Stimulated activated memory B cell treated with anti-CD40 and anti-IgM and Interleukin-4, amounts not matched to agents 10 μg/mL and 1 μg/mL and 100 μg/mL, for 72 hours (primary cell): ENCODE data around the gene PRR3.
"Not testable (repeated sequence)": the region's sequence is repeated elsewhere in the genome, so short reads cannot be mapped to it uniquely, and the experiment has no call there.

Source experiments
- ATAC-seq: fragments of 150-1000 bp; cut with Tn5 transposase; 2 replicates; pipeline ENCODE4 v1.10.0; 2021
- H3K27ac Mint-ChIP-seq: one replicate; pipeline ENCODE4 v1.8.0; 2022; ENCODE audit warnings: mild to moderate bottlenecking, mixed read lengths
- H3K27me3 Mint-ChIP-seq: one replicate; pipeline ENCODE4 v1.8.0; 2022; ENCODE audit warnings: mixed read lengths
- H3K36me3 Mint-ChIP-seq: one replicate; pipeline ENCODE4 v1.8.0; 2022; ENCODE audit warnings: mixed read lengths
- H3K4me1 Mint-ChIP-seq: one replicate; pipeline ENCODE4 v1.8.0; 2022; ENCODE audit warnings: mixed read lengths
- H3K4me3 Mint-ChIP-seq: one replicate; pipeline ENCODE4 v1.8.0; 2022; ENCODE audit warnings: mild to moderate bottlenecking, moderate library complexity, mixed read lengths
- H3K9me3 Mint-ChIP-seq: one replicate; pipeline ENCODE4 v1.8.0; 2022; ENCODE audit warnings: mixed read lengths

PRR3 gene, protein sequence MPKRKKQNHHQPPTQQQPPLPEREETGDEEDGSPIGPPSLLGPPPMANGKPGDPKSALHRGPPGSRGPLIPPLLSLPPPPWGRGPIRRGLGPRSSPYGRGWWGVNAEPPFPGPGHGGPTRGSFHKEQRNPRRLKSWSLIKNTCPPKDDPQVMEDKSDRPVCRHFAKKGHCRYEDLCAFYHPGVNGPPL

DNA sequence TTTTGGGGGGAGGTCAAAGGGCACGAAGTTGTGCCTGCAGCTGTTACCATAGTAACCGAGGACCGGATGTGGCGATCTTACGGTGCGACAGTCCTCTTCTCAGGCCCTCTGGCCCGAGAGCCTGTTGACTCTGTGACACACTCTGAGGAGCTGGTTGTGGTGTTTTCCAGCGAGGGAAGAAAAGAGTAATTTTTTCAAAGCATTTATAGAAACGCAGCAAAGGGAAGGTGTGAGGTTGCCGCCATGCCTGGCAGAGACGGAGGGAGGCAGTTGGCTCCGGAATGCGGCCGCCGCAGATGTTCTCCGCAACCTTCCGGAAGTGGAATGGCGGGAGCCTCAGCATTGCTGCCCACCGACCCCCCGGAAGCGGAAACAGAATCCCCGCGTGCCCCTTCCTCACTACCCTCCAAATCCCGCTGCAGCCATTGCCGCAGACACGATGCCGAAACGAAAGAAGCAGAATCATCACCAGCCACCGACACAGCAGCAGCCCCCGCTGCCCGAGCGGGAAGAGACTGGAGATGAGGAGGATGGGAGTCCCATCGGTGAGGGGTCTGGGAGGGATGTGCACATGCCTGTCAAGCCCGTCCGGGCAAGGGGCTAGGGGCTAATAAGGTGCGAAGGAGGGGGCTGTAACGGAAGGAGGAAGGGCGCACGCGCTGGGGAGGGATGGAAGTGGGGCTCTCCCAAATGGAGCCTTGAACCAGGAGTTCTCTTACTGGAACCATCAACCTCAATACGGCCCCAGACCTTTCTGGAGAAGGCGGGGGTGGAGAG lies at the start of gene PRR3:
Gene PRR3, plus strand, starts transcription at position 390 of the 777 bp plus-strand sequence. Its CDS starts 50 bp downstream, at position 440.
- Mint-ChIP-seq H3K4me1 (peaks cover 39% of the 10 kb centered on the region), H3K4me3 (peak within 1 kb of the TSS; percentile 97), H3K36me3 (peaks cover 33% of the 10 kb centered on the region), H3K9me3 (no peaks in the 10 kb centered on the region), H3K27ac (peak within 1 kb of the TSS; percentile 97), H3K27me3 (no peaks in the 10 kb centered on the region)
- peak; percentile 87 for ATAC-seq

GRCh38 chr6:30507849-30508827 lies 49.0 kb upstream of the PRR3 start:
- Mint-ChIP-seq H3K9me3 (no peaks in the 10 kb centered on the region), H3K27ac (peak overlapping the region; percentile 57), H3K4me1 (peaks cover 62% of the 10 kb centered on the region), H3K4me3 (peak overlapping the region; percentile 51), H3K36me3 (no peaks in the 10 kb centered on the region), H3K27me3 (no peaks in the 10 kb centered on the region)
- ATAC-seq: peak; percentile 93

DNA sequence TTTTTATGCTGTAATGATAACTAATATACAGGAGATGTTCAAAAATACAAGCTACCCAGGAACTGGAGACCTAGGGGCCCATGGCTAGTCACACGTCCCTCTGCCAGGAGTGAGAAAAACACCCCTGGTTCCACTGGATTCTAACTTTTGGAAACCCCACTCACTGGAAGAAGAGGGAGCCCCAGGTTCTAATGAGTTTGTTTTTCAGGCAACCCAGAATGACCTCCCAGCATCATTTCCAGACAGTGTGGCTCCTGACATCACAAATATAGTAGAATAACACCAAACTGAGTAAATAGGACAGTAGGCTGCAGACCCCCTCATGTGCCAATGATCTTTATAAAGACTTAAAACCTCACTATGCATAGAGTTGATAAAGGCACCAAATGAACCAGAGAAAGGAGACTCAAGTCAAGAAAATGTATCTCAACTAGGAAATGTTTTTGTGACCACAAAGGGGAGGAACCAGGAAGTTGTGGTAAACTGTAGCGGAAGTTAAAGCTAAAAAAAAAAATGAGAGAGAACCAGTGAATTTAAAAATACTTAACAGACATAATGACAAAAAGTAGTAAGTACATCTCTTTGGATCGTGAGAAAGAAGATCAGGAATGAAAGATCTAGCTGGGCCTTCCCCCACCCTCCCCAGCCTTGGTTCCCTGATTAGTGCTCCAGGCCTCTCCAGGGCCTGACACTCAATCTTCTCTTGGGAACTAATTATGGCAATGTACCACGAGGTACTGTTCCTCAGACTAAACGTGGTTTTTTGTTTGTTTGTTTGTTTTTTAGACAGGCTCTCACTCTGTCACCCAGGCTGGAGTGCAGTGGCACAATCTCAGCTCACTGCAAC lies 48.0 kb upstream of the PRR3 start:
- Mint-ChIP-seq H3K36me3 (no peaks in the 10 kb centered on the region), H3K4me3 (peak overlapping the region; percentile 17), H3K9me3 (no peaks in the 10 kb centered on the region), H3K27ac (peak overlapping the region; percentile 57), H3K4me1 (peaks cover 62% of the 10 kb centered on the region), H3K27me3 (no peaks in the 10 kb centered on the region)
- ATAC-seq: peak; percentile 78

DNA sequence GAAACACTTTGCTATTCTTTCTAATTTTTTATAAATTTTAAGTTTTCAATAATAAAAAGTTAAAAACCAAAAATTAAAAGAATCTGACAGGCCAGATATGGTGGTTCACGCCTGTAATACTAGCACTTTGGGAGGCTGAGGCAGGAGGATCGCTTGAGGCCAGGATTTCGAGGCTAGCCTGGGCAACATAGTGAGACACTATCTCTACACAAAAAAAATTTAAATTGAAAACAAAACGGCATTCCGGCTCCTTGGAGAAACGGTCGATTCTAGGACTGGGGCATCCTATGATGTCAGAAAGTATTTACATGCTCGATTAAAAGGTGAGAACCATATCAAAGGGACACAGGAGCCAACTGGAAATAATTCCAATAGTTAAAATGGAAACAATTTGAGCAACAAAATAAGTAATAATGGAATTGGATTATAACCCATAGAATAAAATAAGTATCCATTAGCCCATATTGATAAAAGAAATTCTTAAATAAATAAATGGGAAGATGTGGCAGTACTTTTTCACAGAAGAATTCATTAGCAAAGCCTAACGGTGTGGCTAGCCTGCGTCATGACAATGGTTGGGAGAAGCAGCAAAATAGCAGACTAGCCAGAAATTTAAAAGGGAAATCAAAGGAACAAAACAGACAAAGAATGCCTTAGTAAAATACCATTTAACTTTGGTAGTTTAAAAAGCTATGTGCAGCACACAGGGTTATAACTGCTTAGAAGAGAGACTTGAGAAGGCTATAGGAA lies 46.5 kb upstream of the PRR3 start:
- no peak for ATAC-seq
- H3K27me3 Mint-ChIP-seq: no peaks in the 10 kb centered on the region
- H3K27ac Mint-ChIP-seq: peak overlapping the region; percentile 57
- no peaks in the 10 kb centered on the region for H3K9me3 Mint-ChIP-seq
- no peak overlapping the region for H3K4me3 Mint-ChIP-seq
- H3K36me3 Mint-ChIP-seq: no peaks in the 10 kb centered on the region
- peaks cover 74% of the 10 kb centered on the region for H3K4me1 Mint-ChIP-seq

- no peak for ATAC-seq
- Mint-ChIP-seq H3K4me1 (peaks cover 79% of the 10 kb centered on the region), H3K36me3 (no peaks in the 10 kb centered on the region), H3K9me3 (no peaks in the 10 kb centered on the region), H3K27me3 (no peaks in the 10 kb centered on the region), H3K27ac (peak overlapping the region; percentile 57), H3K4me3 (no peak overlapping the region)
These were observed 45.9 kb upstream of the PRR3 start for GRCh38 chr6:30511169-30511546.

DNA sequence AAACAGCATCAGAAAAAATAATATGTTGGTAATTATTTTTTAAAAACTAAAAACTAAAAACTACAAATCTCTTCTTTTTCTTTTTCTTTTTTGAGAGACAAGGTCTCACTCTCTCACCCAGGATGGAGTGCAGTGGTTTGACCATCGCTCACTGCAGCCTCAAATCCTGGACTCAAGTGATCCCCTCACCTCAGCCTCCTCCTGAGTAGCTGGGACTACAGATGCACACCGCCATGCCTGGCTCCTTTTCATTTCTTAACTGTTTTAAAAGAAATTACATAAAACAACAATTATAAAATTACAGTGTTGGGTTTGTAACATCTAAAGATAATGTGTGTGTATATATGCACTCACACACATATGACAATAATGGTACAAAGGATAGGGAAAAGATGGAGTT lies 43.6 kb upstream of the PRR3 start:
- Mint-ChIP-seq H3K27ac (no peak overlapping the region), H3K9me3 (peaks cover 2% of the 10 kb centered on the region), H3K27me3 (no peaks in the 10 kb centered on the region), H3K36me3 (no peaks in the 10 kb centered on the region), H3K4me1 (peaks cover 72% of the 10 kb centered on the region), H3K4me3 (no peak overlapping the region)
- ATAC-seq: no peak

DNA sequence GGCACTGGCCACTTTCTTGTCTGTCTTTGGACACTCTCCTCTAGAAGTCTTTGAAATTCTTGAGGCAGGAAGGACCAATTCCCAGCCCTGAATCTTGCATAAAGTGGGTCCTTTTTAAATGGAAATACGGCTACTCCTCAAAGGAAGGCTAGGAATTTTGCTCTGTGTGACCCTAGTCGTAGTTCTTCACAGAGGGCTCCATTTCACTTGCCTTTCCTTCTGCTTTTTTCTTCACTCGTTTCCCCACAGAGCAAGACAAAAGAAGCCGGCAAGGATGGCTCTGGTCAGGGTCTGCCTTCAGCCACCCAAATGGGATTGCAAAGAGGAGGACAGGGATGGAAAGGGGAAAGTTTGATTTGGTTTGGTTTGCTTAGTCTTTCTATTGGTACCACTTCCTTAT lies 42.0 kb upstream of the PRR3 start:
- Mint-ChIP-seq H3K4me1 (peaks cover 61% of the 10 kb centered on the region), H3K9me3 (peaks cover 2% of the 10 kb centered on the region), H3K27ac (peak overlapping the region; percentile 96), H3K36me3 (no peaks in the 10 kb centered on the region), H3K27me3 (no peaks in the 10 kb centered on the region), H3K4me3 (peak overlapping the region; percentile 91)
- ATAC-seq: no peak

DNA sequence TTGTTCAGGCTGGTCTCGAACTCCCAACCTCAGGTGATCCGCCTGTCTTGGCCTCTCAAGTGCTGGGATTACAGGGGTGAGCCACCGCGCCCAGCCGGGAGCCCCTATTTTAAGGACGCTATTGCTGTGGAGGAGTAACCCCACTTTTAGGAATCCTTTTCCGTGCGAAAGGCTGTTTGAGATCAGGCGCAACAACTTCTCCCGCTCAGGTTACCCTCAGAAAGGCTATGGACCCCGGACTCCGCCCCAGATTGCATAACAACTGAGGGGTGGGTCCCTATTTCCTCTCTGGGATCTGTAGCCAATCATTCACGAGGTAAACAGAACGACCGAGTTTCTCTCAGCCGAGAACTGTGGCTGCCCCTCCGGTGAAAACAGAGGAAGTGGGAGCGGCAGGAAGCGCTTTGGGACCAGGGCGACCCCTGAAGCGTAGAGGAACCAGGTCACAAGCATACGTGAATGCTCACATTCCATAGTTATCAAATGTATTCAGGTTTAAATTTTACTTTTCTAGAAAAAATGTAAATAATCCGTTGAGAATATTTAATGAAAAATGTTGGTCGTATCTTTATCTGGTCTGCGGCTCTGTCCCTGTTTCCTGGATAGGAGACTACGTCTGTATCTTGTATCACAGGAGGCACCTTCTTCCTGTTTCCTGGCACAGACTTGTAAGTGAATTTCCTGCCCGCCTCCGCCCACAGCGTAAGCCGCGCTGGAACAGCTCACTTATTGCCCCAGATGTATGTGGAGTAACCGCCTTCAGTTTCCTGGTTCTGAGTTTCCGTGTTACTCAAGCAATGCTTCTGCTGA lies 40.9 kb upstream of the PRR3 start:
- peak; percentile 91 for ATAC-seq
- peak overlapping the region; percentile 91 for H3K4me3 Mint-ChIP-seq
- no peaks in the 10 kb centered on the region for H3K36me3 Mint-ChIP-seq
- peak overlapping the region; percentile 96 for H3K27ac Mint-ChIP-seq
- no peaks in the 10 kb centered on the region for H3K27me3 Mint-ChIP-seq
- H3K4me1 Mint-ChIP-seq: peaks cover 57% of the 10 kb centered on the region
- peaks cover 2% of the 10 kb centered on the region for H3K9me3 Mint-ChIP-seq

GRCh38 chr6:30516754-30517076 lies 40.4 kb upstream of the PRR3 start:
- not testable (repeated sequence) for ATAC-seq, H3K27me3 Mint-ChIP-seq, H3K36me3 Mint-ChIP-seq, H3K9me3 Mint-ChIP-seq
- Mint-ChIP-seq H3K27ac (peak overlapping the region; percentile 96), H3K4me1 (peaks cover 56% of the 10 kb centered on the region), H3K4me3 (peak overlapping the region; percentile 91)

- H3K4me1 Mint-ChIP-seq: peaks cover 56% of the 10 kb centered on the region
These were observed 39.2 kb upstream of the PRR3 start for GRCh38 chr6:30517767-30518504.

DNA sequence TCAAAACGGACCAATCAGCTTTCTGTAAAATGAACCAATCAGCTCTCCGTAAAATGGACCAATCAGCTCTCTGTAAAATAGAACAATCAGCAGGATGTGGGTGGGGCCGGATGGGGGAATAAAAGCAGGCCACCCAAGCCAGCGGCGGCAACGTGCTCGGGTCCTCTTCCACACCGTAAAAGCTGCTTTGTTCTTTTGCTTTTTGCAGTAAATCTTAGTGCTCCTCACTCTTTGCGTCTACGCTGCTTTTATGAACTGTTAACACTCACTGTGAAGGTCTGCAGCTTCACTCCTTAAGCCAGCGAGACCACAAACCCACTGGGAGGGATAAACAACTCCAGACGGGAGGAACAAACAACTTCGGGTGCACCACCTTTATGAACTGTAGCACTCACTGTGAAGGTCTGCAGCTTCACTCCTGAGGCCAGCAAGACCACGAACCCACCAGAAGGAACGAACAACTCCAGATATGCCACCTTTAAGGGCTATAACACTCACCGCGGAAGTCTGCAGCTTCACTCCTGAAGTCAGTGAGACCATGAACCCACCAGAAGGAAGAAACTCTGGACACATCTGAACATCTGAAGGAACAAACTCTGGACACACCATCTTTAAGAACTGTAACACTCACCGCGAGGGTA lies 38.5 kb upstream of the PRR3 start:
- ATAC-seq, H3K36me3 Mint-ChIP-seq, H3K4me3 Mint-ChIP-seq, H3K27me3 Mint-ChIP-seq, H3K9me3 Mint-ChIP-seq: not testable (repeated sequence)
- H3K4me1 Mint-ChIP-seq: peaks cover 60% of the 10 kb centered on the region
- peak overlapping the region; percentile 96 for H3K27ac Mint-ChIP-seq

More at GRCh38 chr6:30517767-30518504, 39.2 kb upstream of the PRR3 start:
- not testable (repeated sequence) for H3K36me3 Mint-ChIP-seq, H3K27me3 Mint-ChIP-seq, ATAC-seq, H3K4me3 Mint-ChIP-seq, H3K9me3 Mint-ChIP-seq
- peak overlapping the region; percentile 96 for H3K27ac Mint-ChIP-seq

DNA sequence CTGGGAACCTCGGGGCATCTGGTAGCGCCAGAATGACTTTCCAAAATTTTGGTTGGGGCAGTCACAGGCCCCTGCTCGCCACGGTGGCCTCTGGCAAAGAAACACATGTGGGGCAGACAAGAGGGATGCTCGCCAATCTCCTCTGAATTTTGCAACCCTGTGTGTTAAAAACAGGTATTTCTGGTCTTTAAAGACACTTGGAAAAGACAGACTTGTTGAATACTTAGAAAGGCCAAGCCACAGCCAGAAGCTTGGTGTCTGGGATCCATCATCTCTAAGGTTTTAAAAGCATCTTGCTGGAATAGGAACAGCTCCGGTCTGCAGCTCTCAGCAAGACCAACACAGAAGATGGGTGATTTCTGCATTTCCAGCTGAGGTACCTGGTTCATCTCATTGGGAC lies 36.6 kb upstream of the PRR3 start:
- peak overlapping the region; percentile 59 for H3K27ac Mint-ChIP-seq
- H3K4me1 Mint-ChIP-seq: peaks cover 68% of the 10 kb centered on the region
- peaks cover 6% of the 10 kb centered on the region for H3K36me3 Mint-ChIP-seq
- ATAC-seq: no peak
- no peaks in the 10 kb centered on the region for H3K27me3 Mint-ChIP-seq
- H3K4me3 Mint-ChIP-seq: no peak overlapping the region
- peaks cover 2% of the 10 kb centered on the region for H3K9me3 Mint-ChIP-seq
